SU-DHL-6 (cell line): ENCODE results near the gene FANK1.

ENCODE experiments used
- H2AFZ ChIP-seq: fragments of 200-600 bp; sonication (generic); 2 replicates; pipeline ENCODE4 v1.6.1; 2014; ENCODE audit warnings: low read depth, mild to moderate bottlenecking, moderate library complexity, mixed read lengths, antibody characterized with exemption, low read length; ENCODE audit not compliant: severe bottlenecking
- H3F3A ChIP-seq: fragments of 200-600 bp; shearing (Covaris generic); 2 replicates; pipeline ENCODE4 v1.6.0; 2016; ENCODE audit warnings: antibody characterized with exemption, mild to moderate bottlenecking; ENCODE audit not compliant: insufficient read depth
- H3K27ac ChIP-seq: fragments of 200-600 bp; sonication (generic); 2 replicates; pipeline ENCODE4 v1.5.1; 2016; ENCODE audit warnings: low read depth, mild to moderate bottlenecking, low read length, moderate library complexity, mixed read lengths
- H3K27me3 ChIP-seq: fragments of 200-600 bp; sonication (generic), shearing (Covaris generic); 2 replicates; pipeline ENCODE4 v1.6.0; 2014; ENCODE audit warnings: mild to moderate bottlenecking, low read length
- H3K36me3 ChIP-seq: fragments of 200-600 bp; sonication (generic); 2 replicates; pipeline ENCODE4 v1.6.1; 2014; ENCODE audit warnings: mild to moderate bottlenecking, low read length, mixed read lengths
- H3K4me2 ChIP-seq: fragments of 300-600, 200-600 bp; shearing (Covaris generic), sonication (generic); 2 replicates; pipeline ENCODE4 v1.6.0; 2014; ENCODE audit warnings: low read length, low read depth, mild to moderate bottlenecking; ENCODE audit not compliant: poor library complexity, severe bottlenecking
- H3K4me3 ChIP-seq: fragments of 200-600 bp; sonication (generic); 2 replicates; pipeline ENCODE4 v1.5.1; 2014; ENCODE audit warnings: antibody characterized with exemption, low read length, mild to moderate bottlenecking, mixed read lengths; ENCODE audit not compliant: insufficient read depth, poor library complexity, severe bottlenecking
- H3K79me2 ChIP-seq: fragments of 200-600 bp; sonication (generic); 2 replicates; pipeline ENCODE4 v1.6.1; 2014; ENCODE audit warnings: mild to moderate bottlenecking, low read length, moderate library complexity; ENCODE audit not compliant: insufficient read depth
- H3K9ac ChIP-seq: fragments of 200-600 bp; sonication (generic); 2 replicates; pipeline ENCODE4 v1.7.0; 2014; ENCODE audit warnings: mild to moderate bottlenecking, low read length
- H3K9me2 ChIP-seq: fragments of 200-600 bp; sonication (generic); replicated peaks from 2 replicates; pipeline ENCODE4 v1.6.1; 2014; ENCODE audit warnings: low read length; ENCODE audit not compliant: insufficient read depth
- H3K9me3 ChIP-seq: fragments of 200-600 bp; sonication (generic); 2 replicates; pipeline ENCODE4 v1.6.1; 2014; ENCODE audit warnings: low read length, mixed read lengths; ENCODE audit not compliant: insufficient read depth
- H4K20me1 ChIP-seq: fragments of 200-600 bp; sonication (generic); 2 replicates; pipeline ENCODE4 v1.6.1; 2014; ENCODE audit warnings: low read depth, mild to moderate bottlenecking, antibody characterized with exemption, low read length, moderate library complexity, mixed read lengths
- CTCF ChIP-seq: fragments of 200-600 bp; sonication (generic); IDR thresholded peaks from one replicate; pipeline ENCODE4 v1.5.1; 2017; ENCODE audit warnings: antibody characterized with exemption, mild to moderate bottlenecking, low read length, moderate library complexity; ENCODE audit not compliant: insufficient read depth, poor library complexity, severe bottlenecking
- EZH2phosphoT487 ChIP-seq: fragments of 200-600 bp; sonication (generic), shearing (Covaris generic); conservative IDR thresholded peaks from 2 replicates; pipeline ENCODE4 v1.6.1; 2018; ENCODE audit warnings: mild to moderate bottlenecking, antibody characterized with exemption, low read length, moderate library complexity, mixed read lengths

Gene FANK1

GRCh38 chr10:125849448-125849847, 46.9 kb upstream of the FANK1 start:
- no peaks in the 10 kb centered on the region for H3K27me3 ChIP-seq
- H3K36me3 ChIP-seq = no peaks in the 10 kb centered on the region
- TF ChIP-seq CTCF = no peak
- no peak for TF ChIP-seq EZH2phosphoT487
- H4K20me1 ChIP-seq = no peaks in the 10 kb centered on the region
- H3K9ac ChIP-seq = no peak overlapping the region
- H3F3A ChIP-seq = no peaks in the 10 kb centered on the region
- H3K27ac ChIP-seq = no peak overlapping the region
- no peak overlapping the region for H2AFZ ChIP-seq
- no peak overlapping the region for H3K4me3 ChIP-seq
- no peak overlapping the region for H3K4me2 ChIP-seq
- H3K9me3 ChIP-seq = no peaks in the 10 kb centered on the region
- no peaks in the 10 kb centered on the region for H3K79me2 ChIP-seq
- no peaks in the 10 kb centered on the region for H3K9me2 ChIP-seq

- Histone ChIP-seq H3K27ac (no peak overlapping the region), H2AFZ (no peak overlapping the region), H3K4me2 (no peak overlapping the region), H3K9me2 (no peaks in the 10 kb centered on the region), H3K9ac (no peak overlapping the region), H3K79me2 (no peaks in the 10 kb centered on the region), H3K9me3 (no peaks in the 10 kb centered on the region), H3F3A (no peaks in the 10 kb centered on the region), H4K20me1 (no peaks in the 10 kb centered on the region), H3K4me3 (no peak overlapping the region), H3K27me3 (no peaks in the 10 kb centered on the region), H3K36me3 (no peaks in the 10 kb centered on the region)
- TF ChIP-seq EZH2phosphoT487 (no peak), CTCF (no peak)
Observed at GRCh38 chr10:125850766-125851731, 45.3 kb upstream of the FANK1 start.

GRCh38 chr10:125852487-125852886, 43.9 kb upstream of the FANK1 start:
- Histone ChIP-seq H3K4me2 (no peak overlapping the region), H3K9me3 (no peaks in the 10 kb centered on the region), H2AFZ (no peak overlapping the region), H3K27ac (no peak overlapping the region), H3K4me3 (no peak overlapping the region), H3K36me3 (no peaks in the 10 kb centered on the region), H3K79me2 (no peaks in the 10 kb centered on the region), H3F3A (no peaks in the 10 kb centered on the region), H3K9ac (no peak overlapping the region), H4K20me1 (no peaks in the 10 kb centered on the region), H3K9me2 (no peaks in the 10 kb centered on the region), H3K27me3 (no peaks in the 10 kb centered on the region)
- no peak for TF ChIP-seq EZH2phosphoT487
- no peak for TF ChIP-seq CTCF
